T47D (cell line): ENCODE results near the gene CCL27.

Source experiments
- DNase-seq, 2 experiments: peaks; one replicate each; pipeline versions ENCODE4 v3.0.0 to v3.0.0-alpha.2; 2011 to 2012; ENCODE audit warnings: low read depth in 1 of 2, low spot score in 1 of 2
- JUND ChIP-seq: IDR thresholded peaks from 2 replicates; pipeline ENCODE4 v1.6.1; 2012; ENCODE audit warnings: low read depth
- in situ Hi-C: cut with HindIII; loops from 2 replicates; pipeline ENCODE4 v1.10.0; 2016; ENCODE audit warnings: low sequenced_read_pairs, low pct_unique_long_range_greater_than_20kb

The CCL27 gene

DNA sequence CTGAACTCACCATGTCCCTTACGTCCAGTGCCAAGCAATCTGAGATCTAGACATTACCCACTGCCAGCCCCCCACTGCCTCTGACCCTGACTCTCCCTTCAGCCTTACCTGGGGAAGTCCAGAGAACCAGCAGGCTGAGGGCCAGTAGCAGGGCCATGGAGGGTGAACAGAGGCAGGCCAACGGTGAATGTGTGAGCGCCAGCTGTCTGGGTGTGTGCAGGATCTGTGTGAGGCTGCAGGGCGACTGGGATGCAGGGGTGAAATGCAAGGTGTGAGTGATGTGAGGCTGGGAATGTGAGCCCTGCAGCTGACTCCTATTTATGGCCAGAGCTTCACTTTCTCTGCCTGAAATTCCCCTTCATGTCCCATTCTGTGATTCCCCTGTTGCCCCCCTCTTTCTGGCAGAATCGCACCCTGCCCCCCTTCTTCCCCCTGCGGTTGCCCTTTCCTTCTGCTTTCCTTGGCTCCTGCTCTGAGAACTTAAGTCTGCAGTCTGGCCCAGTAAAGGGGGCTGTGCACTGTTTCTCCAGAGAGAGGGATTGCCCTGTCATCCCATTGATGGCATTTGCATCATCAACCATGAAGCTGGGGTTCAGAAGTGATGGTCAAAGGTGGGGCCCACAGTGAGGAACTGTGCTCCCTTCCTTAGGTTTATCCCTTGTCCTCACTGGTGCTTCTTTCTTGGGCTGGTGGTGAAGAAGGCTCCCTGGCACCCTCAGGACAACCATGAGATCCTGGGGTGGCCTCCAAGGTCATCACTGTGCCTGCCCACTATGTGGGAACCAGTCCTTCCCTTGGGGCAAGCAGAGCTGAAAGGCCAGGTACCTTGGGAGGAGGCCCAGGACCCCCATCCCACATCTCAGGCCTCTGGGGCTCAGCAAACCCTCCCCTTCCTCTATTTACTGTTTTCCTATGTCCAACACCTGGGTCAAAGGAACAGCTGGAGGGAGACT is 28.8 kb upstream of the CCL27 start, which contains the start of gene CCL19:
Gene CCL19 (minus strand): TSS at position 294 of the 953 bp plus-strand sequence. CDS start 137 bp downstream, at position 157.
- in situ Hi-C loops, result no loop called here
- no peak for TF ChIP-seq JUND
- DNase-seq, result no peak

DNA sequence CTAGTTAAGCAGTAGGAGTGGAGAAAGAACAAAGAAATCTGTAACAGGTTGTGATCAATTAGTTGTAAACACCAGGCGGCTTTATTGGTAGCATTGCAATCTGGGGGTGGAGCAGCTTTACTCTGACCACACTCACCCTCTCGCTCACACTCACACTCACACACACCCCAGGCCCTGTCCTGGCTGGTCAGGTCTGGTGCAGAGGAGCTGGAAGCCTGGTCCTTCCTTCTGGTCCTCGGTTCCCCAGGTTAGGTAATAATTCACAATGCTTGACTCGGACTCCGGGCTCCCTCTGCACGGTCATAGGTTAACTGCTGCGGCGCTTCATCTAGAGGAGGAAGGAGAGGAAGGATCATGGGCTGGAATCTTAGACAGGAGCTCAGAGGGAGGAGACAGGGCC is 27.1 kb upstream of the CCL27 start:
- DNase-seq, result no peak

DNA sequence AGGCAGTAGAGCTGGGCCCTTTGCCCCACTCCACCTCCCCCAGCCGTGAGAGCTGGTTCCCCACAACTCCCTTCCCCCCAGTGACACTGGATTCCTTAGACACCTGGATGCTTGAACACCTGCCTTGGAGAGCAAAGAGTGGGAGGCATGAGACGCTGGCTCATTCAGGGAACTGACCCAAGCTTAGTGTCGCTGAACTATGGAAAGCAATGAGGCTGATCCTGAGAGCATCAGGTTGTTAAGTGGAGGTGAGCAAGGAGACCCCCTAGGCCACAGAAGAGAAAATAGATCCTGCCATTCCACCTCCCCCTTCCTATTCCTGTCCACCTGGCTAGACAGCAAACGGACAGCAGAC is 26.6 kb upstream of the CCL27 start:
- no peak for TF ChIP-seq JUND
- in situ Hi-C loops, result no loop called here
- DNase-seq, result no peak

More for the DNA sequence above, 27.1 kb upstream of the CCL27 start:
- no peak for TF ChIP-seq JUND
- in situ Hi-C loops, result no loop called here

DNA sequence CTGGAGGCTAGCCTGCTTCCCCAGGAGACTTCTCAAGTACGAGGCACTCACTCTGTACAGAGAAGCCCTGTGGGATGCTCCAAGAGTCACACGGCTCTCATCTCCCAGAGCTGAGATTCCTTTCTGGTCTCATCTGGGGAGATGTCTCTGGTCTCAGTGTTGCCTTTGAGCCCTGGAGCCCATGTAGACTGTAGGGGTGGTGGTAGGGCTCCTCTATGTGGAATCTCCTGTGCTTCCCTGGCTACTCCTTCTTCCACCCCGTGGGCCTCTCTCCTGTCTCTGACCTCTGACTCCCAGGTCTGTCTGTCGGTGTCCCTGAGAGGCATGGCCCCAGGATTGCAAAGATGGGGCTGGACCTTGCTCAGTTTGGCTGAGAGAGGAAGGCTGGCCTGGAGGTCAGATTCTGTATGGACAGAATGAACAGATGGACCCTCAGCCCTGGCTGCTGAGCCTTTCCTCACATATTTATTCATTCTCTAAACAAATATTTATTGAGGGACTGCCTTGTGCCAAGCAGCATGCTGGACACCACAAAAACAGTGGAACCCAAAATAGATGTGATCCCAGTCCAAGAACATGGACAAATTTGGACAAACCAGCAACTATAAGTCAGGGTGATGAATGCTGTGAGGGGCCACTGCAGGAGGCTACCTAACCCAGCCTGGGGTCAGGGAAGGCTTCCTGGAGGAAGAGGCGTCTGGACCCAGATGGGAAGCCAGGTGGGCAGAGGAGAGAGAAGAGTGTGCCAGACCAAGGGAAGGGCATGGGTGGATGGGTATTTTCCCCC is 26.1 kb upstream of the CCL27 start:
- DNase-seq, result no peak
- no peak for TF ChIP-seq JUND
- in situ Hi-C loops, result no loop called here

DNA sequence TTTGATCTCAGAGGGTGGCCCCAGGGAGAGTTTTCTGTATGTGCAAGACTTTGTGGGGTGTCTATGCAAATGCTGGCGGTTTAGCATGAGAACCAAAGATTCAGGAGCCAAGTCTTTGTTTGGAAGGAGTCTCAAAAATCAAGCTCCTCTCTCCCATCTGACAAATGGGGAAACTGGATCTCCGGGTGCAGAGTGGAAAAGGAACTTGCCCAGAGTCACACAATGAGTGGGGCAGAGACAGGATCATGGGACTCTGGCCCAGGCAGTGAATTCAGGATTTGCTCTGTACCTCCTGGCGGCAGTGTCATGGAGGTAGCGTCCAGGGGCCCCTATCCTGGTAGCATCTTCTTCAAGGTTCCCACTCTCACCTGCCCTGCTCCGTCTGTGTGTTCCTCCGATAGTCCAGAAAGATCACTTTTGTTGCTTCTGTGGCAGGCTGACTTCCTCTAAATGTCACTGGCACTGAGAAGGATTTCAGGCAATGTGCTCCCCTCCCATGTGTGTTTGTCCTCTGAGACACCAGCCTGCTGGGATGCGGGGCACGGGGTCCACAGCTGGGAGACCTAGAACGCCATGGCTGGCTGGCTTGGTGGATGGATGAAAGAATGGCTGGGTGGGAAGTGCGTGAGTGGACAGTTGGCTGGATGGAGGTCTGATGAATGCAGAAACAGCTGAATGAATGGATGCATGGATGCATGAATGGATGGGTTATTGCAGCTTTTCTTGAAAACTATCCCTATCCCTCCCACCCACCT is 25.0 kb upstream of the CCL27 start:
- TF ChIP-seq JUND, result no peak
- DNase-seq, result no peak
- in situ Hi-C loops, result no loop called here

DNA sequence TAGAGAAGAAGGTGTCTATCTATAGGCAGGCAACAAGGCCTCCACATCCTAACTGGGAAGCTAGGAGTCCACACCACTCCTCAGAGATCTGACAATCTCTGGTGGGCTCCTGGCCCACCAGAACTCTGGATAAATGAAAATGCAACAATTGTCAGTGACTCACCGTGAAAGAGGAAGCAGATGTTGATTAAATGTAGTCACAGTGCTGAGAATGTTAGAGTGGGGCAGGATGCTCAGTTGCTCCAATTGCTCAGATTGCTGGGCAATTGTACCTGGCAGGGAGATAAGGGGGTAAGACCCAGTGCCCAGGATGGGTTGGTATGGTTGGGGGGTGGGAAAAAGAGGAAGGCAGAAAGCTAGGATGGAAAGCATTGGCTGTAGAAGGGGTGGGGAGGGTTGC is 24.3 kb upstream of the CCL27 start:
- no peak for TF ChIP-seq JUND
- in situ Hi-C loops, result no loop called here
- DNase-seq, result no peak

DNA sequence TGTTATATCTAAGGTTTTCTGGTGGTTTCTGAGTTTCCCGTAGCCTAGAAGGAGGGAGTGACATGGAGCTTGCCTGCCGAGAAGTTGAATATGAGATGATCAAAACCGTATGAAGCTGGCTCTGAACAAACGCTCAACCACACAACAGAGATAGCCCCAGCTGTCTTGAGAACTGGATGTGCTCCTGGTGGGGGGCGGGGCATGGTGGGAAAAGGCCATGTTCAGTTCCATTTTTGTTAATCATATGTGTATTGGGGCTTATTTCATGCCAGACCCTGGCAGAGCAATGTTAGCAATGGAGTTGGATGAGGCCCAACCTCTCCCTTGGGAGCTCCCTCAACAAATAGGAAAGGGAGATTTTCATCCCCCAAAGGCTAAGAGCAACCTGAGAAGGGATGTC is 23.8 kb upstream of the CCL27 start:
- TF ChIP-seq JUND, result no peak
- no peak for DNase-seq

DNA sequence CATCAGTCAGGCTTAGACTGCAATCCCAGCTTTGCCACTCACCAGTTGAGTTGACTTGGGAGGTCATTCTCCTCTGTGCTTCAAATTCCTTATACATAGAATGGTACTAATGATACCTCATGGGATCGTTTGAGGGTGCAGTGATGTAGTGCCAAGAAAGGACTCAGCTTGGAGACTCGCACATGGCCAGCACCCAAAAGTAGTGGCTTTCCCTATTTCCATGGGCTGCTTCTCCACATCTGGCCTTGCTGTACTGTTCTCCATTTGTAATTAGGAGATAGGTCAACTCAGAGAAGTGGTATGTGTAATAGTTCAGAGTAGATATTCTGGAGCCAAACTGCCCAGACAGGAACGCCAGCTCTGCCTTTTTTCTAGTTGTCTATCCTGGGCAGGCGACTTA is 23.1 kb upstream of the CCL27 start:
- no peak for DNase-seq

More for the DNA sequence above, 23.8 kb upstream of the CCL27 start:
- in situ Hi-C loops, result no loop called here

DNA sequence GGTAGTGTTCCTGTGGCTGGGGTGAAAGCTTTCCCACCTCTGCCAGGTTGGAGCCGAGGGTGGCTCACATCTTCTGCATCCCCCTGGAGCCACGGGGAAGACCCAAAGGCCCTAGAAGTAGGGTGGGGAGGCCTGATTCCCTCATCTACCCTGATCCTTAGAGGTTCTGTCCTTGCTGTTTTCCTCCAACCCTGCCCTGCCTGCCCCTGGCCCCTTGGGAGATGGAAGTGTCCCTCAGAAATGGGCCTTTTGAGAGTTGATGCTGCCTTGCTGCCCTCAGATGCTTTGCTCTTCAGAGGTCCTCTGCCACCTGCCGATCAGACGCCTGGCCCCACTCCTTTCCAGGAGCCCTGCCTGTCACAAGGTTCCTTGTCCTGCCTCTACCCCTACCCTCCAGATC is 22.4 kb upstream of the CCL27 start:
- in situ Hi-C loops, result no loop called here
- no peak for TF ChIP-seq JUND
- DNase-seq, result no peak

More for the DNA sequence above, 23.1 kb upstream of the CCL27 start:
- in situ Hi-C loops, result no loop called here
- TF ChIP-seq JUND, result no peak

DNA sequence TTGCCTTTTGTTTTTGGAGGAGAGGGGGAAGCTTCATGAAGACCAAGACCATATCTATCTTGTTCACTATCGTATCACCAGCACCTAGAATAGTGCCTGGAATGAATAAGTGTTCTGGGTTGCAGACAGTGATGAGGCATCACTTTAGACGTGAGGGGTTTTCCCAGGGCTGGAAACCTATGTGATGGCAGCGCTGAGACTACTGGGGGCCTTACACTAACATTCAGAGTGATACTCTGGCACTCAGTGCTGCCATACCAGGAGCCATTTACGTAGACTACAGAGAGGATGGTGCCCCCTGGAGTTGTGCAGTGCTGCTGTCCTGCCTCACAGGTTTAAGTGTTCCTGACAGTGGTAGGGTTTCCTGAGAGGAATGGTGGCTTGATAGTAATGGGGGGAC is 21.7 kb upstream of the CCL27 start:
- DNase-seq, result no peak
- in situ Hi-C loops, result no loop called here
- no peak for TF ChIP-seq JUND

DNA sequence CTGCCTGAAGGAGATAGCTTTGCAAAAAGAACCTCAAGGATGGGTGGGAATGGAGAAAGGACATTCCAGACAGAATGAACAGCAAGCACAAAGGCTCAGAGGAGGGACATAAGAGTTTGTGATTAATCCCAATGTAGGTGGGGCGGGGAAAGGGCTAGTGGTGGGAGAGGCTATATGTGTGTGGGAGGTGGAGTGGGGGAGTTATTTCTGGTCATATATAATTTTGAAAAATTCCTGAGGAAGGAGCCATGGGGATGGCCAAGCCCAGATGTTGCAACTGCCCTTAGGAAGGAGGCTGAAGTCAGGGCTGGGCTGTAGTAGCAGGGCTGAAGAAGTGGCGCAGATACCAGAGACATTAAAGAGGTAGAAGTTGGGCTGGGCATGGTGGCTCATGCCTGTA is 13.4 kb upstream of the CCL27 start:
- TF ChIP-seq JUND, result no peak
- no peak for DNase-seq
- in situ Hi-C loops, result no loop called here

DNA sequence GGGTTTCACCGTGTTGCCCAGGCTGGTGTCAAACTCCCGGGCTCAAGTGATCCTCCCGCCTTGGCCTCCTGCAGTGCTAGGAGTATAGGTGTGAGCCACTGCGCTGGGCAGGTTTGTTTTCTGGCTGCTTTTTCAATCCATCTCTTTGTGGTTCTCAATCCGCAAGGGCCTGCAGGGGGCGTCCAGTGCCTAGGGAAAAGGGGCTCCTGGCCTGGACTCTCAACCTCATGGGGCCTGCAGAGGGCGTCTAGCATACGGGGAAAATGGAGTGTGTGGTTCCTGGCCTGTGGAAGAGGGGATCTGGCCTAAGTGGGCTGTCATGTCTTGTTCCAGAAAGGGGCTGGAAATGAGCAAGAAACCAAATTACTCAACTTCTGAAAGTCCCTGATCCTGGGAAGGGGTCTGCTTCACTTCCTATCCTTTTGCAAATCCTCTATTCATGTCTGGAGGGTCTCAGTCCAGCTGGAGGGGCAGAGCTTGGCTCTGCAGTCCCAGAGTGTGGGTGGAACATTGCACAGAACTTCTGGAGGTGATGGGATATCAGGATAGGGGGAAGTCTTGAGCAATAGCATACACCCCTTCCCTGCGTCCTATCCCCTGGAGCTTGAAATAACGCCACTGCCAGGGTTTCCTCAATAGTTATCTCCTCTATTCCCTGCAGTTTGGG is 12.7 kb upstream of the CCL27 start:
- TF ChIP-seq JUND, result no peak
- peak; percentile 31 to 74 for DNase-seq
- in situ Hi-C loops, result no loop called here
